HPDE6-E6E7 (cell line): ENCODE data around the gene PRRT2.
A peak's percentile ranks its signal among the peaks of the same experiment; 100 is the strongest.
"Not testable (repeated sequence)": the region's sequence is repeated elsewhere in the genome, so short reads cannot be mapped to it uniquely, and the experiment has no call there.

ENCODE experiments used
- DNase-seq: peaks from one replicate; pipeline ENCODE4 v3.0.0; 2011; ENCODE audit warnings: missing footprints; ENCODE audit errors: extremely low spot score

Gene PRRT2

GRCh38 chr16:29833219-29833618 lies 21.2 kb downstream of the PRRT2 start:
- not testable (repeated sequence) for DNase-seq

- no peak for DNase-seq
Observed at GRCh38 chr16:29834079-29834478, 22.1 kb downstream of the PRRT2 start.

- no peak for DNase-seq
Observed at GRCh38 chr16:29835926-29836325, 23.9 kb downstream of the PRRT2 start.

- no peak for DNase-seq
Observed at GRCh38 chr16:29836623-29837022, 24.6 kb downstream of the PRRT2 start.

- DNase-seq, result no peak
Observed at GRCh38 chr16:29837841-29838240, 25.8 kb downstream of the PRRT2 start.

GRCh38 chr16:29839822-29840221 lies 27.8 kb downstream of the PRRT2 start:
- no peak for DNase-seq

GRCh38 chr16:29840240-29840639 lies 28.2 kb downstream of the PRRT2 start:
- DNase-seq, result no peak

- DNase-seq, result no peak
Observed at GRCh38 chr16:29841631-29842030, 29.6 kb downstream of the PRRT2 start.

- no peak for DNase-seq
Observed at GRCh38 chr16:29842732-29843346, 30.8 kb downstream of the PRRT2 start.

GRCh38 chr16:29843931-29844330 lies 31.9 kb downstream of the PRRT2 start:
- DNase-seq, result no peak

- no peak for DNase-seq
Observed at GRCh38 chr16:29844575-29845331, 32.8 kb downstream of the PRRT2 start.

- no peak for DNase-seq
Observed at GRCh38 chr16:29845656-29846055, 33.7 kb downstream of the PRRT2 start.

- peak; percentile 54 for DNase-seq
Observed at GRCh38 chr16:29848420-29849297, 36.7 kb downstream of the PRRT2 start.

- DNase-seq, result no peak
Observed at GRCh38 chr16:29849505-29849904, 37.5 kb downstream of the PRRT2 start.

- no peak for DNase-seq
Observed at GRCh38 chr16:29850998-29851397, 39.0 kb downstream of the PRRT2 start.

- no peak for DNase-seq
Observed at GRCh38 chr16:29852654-29853053, 40.7 kb downstream of the PRRT2 start.

GRCh38 chr16:29854520-29855100 lies 42.6 kb downstream of the PRRT2 start:
- DNase-seq, result no peak

- DNase-seq, result no peak
Observed at GRCh38 chr16:29857133-29857760, 45.3 kb downstream of the PRRT2 start.

GRCh38 chr16:29858149-29858849 lies 46.3 kb downstream of the PRRT2 start:
- DNase-seq, result no peak

GRCh38 chr16:29858974-29859373 lies 47.0 kb downstream of the PRRT2 start:
- DNase-seq, result no peak

GRCh38 chr16:29860218-29860617 lies 48.2 kb downstream of the PRRT2 start:
- no peak for DNase-seq
